Renal cortex interstitium (tissue), 11 donors: ENCODE results near the gene CWC25. TPM values are rescaled to one million over a fixed set of nuclear protein-coding genes. Genes with fewer than 3 reads are reported as not detected.
A peak's percentile ranks its signal among the peaks of the same experiment; 100 is the strongest.
"Not testable (repeated sequence)": the region's sequence is repeated elsewhere in the genome, so short reads cannot be mapped to it uniquely, and the experiment has no call there.

Experiments used
- DNase-seq, 11 donors: peaks; one replicate each; pipeline ENCODE4 v3.0.0-alpha.2; 2013; ENCODE audit warnings: low read depth in 9 of 11, low spot score in 4 of 11; ENCODE audit errors: extremely low read depth in 1 of 11
- polyA plus RNA-seq, 3 donors: library from polyadenylated mRNA; unstranded; fragments of 120-200 nt; gene quantifications; one replicate each; pipeline ENCODE4 v1.2.1, GENCODE V29; 2013; ENCODE audit not compliant: insufficient read length in 3 of 3

The CWC25 gene
- polyA plus RNA-seq, 3 donors: 22.1 to 30.2 (median 26.8) TPM

DNA sequence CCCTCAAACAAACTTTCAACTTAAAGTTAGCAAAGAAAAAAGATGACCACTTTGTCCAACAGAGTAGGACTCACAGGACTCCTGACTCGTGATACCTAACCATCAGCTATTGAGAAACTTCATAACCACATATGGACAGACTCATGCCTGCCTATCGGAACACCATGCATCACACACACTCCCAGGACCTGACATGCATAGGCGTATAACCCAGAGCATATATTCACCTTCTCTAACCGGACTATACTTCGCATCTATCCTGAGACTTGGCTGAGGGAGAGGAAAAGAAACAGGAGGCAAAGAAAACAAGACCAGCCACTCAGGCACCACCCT, 28.0 kb downstream of the CWC25 start:
- no peak for DNase-seq

DNA sequence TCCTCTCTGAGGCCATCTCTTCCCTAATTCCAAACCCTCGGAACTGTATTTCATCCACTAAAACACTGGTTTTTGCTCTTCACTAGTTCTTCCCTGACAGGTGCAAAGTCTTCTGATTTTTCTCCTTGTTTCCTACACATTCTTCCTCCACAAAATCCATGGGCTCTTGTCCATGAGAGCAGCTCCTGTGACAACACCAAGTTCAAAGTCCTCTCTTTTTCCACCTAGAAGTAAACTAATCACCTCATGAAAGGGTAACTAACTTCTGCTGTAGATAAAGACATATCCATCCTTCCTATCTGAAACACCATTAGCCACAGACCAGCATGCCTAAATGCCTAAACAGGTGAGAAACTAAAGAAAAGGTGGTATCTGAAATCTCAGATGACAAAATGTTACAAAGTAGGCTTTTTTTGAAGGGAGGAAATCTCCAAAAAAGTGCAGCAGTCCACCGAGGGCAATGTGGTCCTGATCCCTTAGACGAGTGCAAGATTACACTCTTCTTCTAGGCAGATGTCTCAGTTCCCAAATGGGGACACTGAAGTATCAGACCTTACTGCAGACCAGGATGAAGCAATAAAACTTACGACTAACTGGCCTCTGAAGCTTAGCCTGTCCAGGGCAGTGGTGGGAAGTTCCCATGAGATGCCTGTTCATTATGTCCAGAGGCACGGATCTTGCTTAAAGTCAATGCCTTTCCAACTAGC, 28.5 kb downstream of the CWC25 start:
- no peak for DNase-seq

DNA sequence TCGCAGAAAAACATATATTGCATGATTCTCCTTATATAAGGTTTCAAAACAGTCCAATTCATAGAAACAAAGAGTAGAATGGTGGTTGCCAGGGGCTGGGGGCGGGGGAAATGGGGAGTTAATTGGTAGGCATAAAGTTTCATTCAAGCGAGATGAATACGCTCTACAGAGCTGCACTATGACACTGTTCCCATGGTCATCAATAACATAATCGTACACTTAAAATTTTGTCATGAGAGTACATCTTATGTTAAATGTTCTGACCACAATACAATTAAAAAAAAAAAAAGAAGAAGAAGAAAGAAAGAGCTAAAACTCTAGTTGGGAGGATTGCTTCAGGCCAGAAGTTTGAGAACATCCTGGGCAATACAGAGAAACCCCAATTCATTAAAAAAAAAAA, 30.9 kb downstream of the CWC25 start:
- no peak for DNase-seq

DNA sequence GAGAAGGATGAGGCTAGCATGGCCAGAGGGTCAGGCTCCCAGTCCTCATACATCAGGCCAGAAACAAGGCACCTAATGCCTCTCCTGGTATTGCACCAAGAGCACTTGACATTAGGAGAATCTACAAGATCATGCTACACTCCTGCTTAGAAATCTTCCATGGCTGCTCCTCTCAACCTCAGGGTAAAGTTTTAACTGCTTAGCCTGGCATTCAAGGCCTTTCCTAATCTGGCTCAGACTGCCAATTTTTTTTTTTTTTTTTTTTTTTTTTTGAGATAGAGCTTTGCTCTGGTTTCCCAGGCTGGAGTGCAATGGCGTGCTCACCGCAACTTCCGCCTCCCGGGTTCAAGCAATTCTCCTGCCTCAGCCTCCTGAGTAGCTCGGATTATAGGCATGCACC, 34.0 kb downstream of the CWC25 start:
- no peak for DNase-seq

DNA sequence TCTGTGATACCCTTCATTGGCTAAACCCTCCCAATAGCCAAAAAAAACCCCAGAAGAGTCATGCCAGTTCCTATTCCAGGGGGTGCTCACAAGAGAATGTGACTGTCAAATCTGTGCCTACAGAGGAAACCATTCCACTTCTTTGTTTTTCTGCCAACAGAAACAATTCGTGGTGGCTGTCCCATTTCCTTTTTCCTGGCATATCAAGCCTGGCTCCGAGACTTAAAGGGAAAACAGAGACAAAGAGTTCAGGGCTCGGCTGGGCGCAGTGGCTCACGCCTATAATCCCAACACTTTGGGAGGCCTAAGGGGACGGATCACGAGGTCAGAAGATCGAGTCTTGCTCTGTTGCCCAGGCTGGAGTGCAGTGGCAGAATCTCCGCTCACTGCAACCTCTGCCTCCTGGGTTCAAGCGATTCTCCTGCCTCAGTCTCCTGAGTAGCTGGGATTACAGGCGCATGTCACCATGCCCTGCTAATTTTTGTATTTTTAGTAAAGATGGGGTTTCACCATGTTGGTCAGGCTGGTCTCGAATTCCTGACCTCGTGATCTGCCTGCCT, 34.9 kb downstream of the CWC25 start:
- not testable (repeated sequence) for DNase-seq

DNA sequence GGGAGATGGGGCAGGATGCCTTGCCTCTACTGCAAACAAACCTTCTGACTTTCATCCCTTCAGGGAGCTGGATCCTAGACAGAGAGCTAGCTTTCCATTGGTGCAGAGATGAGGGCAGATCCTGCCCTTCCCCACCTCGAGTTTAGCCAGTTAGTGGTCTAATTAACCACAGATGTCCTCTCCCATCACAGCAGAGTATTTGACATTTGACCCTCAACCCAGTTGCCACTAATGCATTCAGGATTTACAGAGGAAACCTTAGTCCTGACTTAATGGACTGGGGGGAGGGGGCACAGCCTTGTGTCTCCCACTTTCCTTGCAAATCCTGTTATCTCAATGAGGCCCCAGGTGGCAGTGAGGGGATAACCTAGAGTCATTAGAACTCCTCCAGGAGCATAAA, 35.9 kb downstream of the CWC25 start:
- no peak for DNase-seq

DNA sequence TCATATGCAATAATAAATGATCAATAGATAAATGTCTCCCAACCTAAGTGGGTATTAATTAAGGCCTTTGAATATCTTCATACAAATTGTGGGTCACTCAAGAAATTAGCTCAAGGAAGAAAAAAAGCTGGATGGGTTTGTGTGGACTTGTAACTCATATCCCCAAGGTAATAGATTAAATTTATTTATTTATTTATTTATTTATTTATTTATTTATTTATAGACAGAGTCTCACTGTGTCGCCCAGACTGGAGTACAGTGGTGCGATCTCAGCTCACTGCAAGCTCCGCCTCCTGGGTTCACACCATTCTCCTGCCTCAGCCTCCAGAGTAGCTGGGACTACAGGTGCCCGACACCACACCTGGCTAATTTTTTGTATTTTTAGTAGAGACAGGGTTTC, 37.1 kb downstream of the CWC25 start:
- DNase-seq: not testable (repeated sequence)

DNA sequence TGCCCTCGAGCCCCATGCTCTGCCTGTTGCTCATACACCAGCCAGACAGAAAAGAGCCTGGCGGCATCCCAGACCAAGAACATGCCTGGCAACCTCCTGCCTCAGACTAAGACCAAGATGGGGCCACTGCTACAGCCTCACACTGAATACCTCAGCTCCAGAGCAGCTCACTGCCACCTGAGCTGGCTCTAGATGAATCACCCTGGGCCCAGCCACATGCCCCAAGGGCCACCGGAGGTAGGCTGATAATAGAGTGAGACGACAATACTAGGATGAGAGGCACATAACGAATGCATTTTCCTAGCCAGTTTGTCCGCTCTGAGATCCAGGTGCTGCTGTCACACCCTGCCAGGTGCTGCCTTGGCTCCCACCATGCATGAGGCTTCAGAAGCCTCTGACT, 38.7 kb downstream of the CWC25 start:
- no peak for DNase-seq

DNA sequence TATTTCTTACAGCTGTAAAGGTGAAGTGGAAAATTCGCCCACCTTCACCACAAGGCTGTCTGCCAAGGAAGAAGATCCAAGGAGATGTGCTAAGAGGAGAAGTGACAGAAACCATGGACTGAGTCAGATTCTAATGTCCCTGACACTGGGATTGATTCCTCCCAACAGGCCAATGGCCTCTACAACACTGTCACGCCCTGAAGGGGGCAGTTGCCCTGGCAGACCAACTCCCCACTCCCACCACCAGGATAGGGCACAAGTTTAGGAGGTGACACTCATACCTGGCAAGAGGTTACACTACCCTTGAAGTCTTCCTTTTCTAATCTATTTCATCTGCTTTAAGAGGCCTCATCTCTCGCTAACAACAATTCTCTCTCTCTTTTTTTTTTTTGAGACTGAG, 41.9 kb downstream of the CWC25 start:
- no peak for DNase-seq

DNA sequence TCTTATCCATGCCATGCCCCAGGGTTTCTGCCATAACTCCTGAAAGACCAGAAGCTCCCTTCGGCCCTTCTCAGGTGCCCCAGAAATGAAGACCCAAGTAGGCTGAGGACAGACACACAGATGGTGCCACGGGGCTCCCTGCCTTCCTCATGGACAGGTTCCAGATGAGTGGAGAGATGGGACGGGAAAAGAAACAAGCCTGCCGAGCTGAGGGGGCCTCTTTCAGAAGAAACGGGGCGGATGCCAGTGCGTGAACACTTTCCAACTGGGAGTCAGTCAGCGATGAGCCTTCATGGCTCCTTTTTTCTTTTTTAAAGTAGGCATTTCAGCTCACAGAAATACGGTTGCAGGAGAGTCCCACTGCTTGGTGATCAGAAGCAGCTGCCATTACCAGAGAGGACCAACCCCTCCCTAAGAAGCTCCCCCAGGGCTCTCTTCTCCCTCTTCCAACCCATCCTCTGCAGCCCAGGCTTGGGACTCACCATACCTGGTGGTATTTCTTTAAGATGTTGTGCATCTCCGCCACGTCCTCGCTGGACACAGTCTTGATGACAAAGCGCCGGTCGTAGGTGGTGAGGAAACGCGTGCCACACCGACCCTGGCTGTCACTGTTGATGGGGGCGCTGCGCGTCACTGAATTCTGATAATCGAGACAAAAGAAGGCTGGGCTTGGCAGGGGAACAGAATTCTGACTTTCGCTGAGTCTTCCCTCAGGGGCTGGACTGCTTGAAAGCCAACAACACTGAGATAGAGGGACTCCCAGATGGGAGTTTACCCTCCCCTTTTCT, 45.0 kb downstream of the CWC25 start:
- DNase-seq: no peak

DNA sequence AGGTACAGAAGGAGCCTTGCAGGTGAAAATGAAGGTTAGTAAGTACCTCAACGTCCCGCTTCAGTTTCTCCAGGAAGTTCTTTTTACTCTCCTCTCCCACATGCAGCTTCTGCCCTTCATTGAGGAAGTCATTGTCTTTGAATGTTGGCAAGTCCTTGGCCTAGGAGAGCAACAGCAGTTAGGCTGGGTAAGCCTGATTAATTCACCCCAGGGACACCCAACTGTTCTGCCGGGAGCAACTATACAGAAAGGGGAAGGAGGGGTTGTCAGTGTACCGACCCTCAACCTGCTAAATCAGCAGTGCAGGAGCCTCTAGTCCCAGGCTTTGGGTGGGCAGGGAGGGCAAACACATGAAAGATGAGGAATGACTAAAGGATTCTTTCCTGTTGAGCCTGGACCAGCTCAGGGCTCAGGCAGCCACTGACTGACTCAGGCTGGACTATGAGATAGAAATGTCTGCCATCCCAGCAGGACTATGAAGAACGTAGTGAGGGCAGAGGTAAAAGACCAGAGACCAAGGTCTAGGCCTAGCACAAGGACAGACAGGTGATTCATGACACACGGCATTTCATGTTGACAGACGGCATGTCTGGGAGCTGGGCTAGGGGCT, 47.4 kb downstream of the CWC25 start:
- DNase-seq: no peak

DNA sequence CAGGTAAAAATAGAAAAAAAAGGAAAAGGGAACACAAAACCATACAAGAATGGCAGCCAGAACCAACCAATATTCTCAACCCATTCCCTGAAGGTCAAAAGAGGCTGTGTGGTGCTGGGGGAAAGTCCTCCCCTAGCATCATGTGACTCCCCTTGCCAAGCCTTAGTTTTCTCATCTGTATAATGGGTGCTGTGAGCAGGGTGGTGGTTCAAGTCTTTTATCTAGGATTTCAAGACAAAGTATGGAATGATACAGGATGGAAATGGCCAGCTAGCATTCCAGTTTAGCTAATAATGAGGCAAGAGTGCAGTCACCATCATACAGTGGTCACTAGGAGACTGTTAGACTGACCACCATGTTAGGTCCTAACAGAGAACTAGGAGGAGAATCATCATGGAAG, 51.9 kb downstream of the CWC25 start:
- DNase-seq: no peak

DNA sequence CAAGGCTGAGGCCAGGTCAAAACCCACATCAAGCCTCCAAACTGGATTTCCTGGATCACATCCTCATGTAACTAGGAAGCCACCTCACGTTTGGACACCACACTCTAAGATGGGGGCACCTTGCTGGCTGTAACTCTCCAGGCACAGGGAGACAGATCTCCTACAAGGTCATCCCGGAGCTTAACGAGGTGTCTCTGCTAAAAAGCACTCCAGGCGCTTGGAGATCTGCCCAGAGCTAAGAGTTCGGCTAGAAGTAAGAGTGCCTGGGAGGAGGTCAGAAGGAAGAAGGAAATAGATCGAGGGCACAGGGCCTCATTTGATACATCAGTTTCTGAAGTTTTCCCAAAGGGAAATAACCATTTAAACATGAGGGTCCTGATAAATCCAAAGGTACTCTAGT, 56.7 kb downstream of the CWC25 start:
- no peak for DNase-seq

DNA sequence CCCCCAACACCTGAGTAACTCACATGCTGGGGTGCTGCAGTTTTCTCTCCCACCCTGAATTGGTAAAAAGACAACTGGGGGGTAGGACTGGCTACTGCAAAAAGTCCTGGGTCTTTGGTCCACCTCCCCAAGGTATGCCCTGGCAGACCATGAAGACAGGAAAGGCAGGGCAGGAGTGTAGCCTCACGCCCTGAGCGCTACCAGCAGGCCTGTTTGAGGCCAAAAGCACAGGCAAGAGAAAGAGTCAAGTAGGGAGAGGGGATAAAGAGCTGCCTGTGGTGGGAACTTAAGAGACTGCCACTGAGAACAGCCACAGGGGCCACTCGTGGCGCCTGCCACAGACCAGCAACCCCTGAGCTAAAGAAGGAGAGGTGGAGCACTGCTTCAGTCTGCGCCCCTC, 58.8 kb downstream of the CWC25 start:
- DNase-seq: no peak

DNA sequence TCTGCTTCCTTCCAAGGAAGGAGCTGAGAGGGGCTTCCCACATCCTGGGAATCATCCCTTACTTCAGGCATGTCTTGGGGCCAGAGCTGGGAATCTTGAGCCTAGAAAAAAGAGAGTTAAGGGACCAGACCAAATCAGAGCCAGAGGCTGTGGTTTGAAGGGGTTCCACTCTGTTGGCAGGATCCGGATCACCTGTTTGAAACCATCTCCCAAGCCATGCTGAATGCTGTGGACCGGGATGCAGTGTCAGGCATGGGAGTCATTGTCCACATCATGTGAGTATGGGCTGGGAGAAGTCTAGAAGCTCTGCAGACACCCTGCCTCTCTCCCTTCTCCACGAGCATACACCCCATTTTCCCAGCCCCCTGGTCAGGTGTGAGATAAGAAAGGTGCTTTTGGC, 62.9 kb downstream of the CWC25 start:
- no peak for DNase-seq

DNA sequence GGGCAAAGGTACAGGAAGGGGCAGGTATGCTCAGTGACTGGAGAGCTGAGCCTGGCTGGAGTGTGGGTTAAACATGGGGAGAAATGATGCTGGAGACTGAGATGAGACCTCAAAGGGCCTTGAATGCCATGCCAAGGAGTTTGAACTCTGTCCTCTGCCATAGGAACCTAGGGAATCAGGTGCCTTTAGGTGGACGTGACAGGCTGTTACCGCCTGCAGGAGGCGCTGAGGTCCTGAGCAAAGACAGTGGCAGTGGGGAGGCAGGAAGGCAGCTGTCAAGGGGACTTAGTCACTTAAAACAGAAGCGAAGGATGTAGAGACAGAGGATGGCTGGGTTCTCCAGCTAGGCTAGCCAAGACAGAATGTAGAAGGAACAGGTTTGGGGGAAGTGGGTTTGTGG, 63.5 kb downstream of the CWC25 start:
- DNase-seq: no peak

DNA sequence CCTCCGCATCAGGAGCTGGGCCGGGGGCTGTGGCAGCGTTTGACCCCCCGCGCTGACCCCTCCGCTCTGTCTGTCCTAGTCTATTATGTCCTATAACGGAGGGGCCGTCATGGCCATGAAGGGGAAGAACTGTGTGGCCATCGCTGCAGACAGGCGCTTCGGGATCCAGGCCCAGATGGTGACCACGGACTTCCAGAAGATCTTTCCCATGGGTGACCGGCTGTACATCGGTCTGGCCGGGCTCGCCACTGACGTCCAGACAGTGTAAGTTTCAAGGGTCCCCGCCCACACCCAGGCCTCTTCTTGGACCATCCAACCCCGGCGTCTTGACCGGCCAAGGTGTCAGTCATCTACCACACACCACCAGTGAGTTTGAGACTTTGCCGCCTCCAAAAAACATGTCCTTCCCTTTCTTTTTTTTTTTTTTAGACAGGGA, 72.0 kb downstream of the CWC25 start:
- no peak for DNase-seq

DNA sequence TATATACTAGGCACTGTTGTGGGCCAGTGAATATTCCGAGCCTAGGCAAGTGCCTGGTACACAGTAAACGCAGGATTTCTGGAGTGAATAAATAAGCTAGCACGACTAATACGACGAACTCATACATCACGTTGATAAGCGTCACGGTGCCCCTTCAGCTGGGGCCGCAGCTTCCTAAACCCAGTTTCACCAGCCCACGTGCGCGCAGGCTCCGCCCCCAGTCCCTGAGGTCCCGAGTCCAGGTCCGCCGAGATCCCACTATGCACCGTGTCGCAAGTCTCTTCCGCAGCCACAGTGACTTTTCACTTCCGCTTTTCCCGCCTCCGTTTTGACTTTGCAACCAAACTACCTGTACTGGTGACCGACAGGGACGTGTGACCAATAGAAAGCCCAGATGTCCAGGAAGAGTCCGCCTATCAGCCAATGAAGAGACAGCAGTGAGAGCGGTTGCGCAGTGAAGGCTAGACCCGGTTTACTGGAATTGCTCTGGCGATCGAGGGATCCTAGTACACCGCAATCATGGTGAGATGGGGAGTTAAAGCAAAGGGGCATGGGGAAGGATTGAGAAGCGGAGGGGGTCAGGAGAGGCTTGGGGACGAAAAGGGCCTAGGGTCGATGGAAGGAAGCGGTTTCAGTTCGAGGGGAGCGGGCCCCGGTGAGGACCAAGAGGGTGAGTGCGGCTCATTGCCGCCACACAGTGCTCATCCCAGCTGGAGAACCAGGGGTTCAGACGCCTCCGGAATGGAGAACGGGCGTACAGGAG, 72.6 kb downstream of the CWC25 start, which contains the start of gene PSMB3:
Gene PSMB3 (plus strand): TSS at position 434 of the 763 bp plus-strand sequence. CDS start 86 bp downstream, at position 520.
- DNase-seq: peak; percentile 94 to 100 (median 98)

DNA sequence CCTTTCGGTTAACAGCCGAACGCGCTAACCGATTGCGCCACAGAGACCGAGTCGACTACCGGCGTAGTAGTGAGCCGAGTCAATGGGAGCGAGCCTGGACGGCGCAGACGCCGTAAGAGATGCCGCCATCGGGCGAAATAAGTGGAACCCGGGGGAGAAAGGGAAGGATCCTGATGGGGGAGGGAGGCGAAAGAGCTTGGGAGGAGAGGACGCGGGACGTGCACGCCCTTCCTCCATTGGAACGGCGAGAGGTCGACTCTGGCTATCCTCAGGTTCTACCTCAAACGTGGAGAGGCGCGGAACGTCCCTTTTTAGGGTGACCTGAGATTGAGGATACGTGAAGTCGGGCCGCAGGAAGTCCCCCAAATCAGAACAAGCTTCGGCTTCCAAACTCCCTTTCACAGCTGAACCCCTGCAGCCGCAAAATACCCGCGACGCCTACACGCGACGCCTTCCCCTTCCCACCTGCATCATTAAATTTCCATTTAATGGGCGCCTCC, 73.3 kb downstream of the CWC25 start:
- peak in 7 of 11 donors; percentile 77 to 87 (median 80) for DNase-seq
